H9 (cell line): ENCODE measurements around the gene AGPAT1. TPM values are rescaled to one million over a fixed set of nuclear protein-coding genes. Genes with fewer than 3 reads are reported as not detected.

Source experiments
- DNase-seq: peaks from one replicate; pipeline ENCODE4 v3.0.0-alpha.2; 2017
- H2AFZ ChIP-seq: one replicate; pipeline ENCODE4 v1.6.1; 2013; ENCODE audit warnings: mild to moderate bottlenecking, low read length, control low read depth, moderate library complexity
- H2AK5ac ChIP-seq: 2 replicates; pipeline ENCODE4 v1.6.1; 2013; ENCODE audit warnings: low read length, control low read depth, mixed read lengths; ENCODE audit not compliant: insufficient read length
- H2BK120ac ChIP-seq: one replicate; pipeline ENCODE4 v1.6.1; 2013; ENCODE audit warnings: low read depth, mild to moderate bottlenecking, low read length, control low read depth, inconsistent platforms; ENCODE audit not compliant: poor library complexity, severe bottlenecking
- H2BK12ac ChIP-seq: 2 replicates; pipeline ENCODE4 v1.6.1; 2013; ENCODE audit warnings: low read length, control low read depth, mixed read lengths, low read depth; ENCODE audit not compliant: insufficient read length
- H2BK15ac ChIP-seq: 2 replicates; pipeline ENCODE4 v1.6.1; 2013; ENCODE audit warnings: low read depth, low read length, control low read depth
- H2BK20ac ChIP-seq: one replicate; pipeline ENCODE4 v1.6.1; 2013; ENCODE audit warnings: low read depth, mild to moderate bottlenecking, low read length, control low read depth, inconsistent platforms; ENCODE audit not compliant: poor library complexity, severe bottlenecking
- H2BK5ac ChIP-seq: 2 replicates; pipeline ENCODE4 v1.6.1; 2013; ENCODE audit warnings: low read length, control low read depth, mixed read lengths; ENCODE audit not compliant: insufficient read length
- H3K14ac ChIP-seq: 2 replicates; pipeline ENCODE4 v1.6.1; 2013; ENCODE audit warnings: low read length, control low read depth; ENCODE audit not compliant: insufficient read depth
- H3K18ac ChIP-seq: 2 replicates; pipeline ENCODE4 v1.6.1; 2013; ENCODE audit warnings: low read depth, mild to moderate bottlenecking, mixed read lengths, low read length, control low read depth; ENCODE audit not compliant: insufficient read length
- H3K23ac ChIP-seq: 2 replicates; pipeline ENCODE4 v1.6.1; 2013; ENCODE audit warnings: low read length, control low read depth, mixed read lengths, low read depth; ENCODE audit not compliant: insufficient read length
- H3K23me2 ChIP-seq: 2 replicates; pipeline ENCODE4 v1.6.1; 2013; ENCODE audit warnings: low read depth, mild to moderate bottlenecking, mixed read lengths, low read length, control low read depth; ENCODE audit not compliant: insufficient read length, poor library complexity, severe bottlenecking
- H3K27ac ChIP-seq: 2 replicates; pipeline ENCODE4 v1.5.1; 2013; ENCODE audit warnings: low read length, control low read depth, mixed read lengths, low read depth; ENCODE audit not compliant: insufficient read length
- H3K27me3 ChIP-seq: 2 replicates; pipeline ENCODE4 v1.6.1; 2013; ENCODE audit warnings: low read length, control low read depth, inconsistent platforms; ENCODE audit not compliant: insufficient read depth
- H3K4ac ChIP-seq: 2 replicates; pipeline ENCODE4 v1.6.1; 2013; ENCODE audit warnings: low read depth, mild to moderate bottlenecking, control low read depth, inconsistent platforms, low read length, moderate library complexity
- H3K4me1 ChIP-seq: 2 replicates; pipeline ENCODE4 v1.6.1; 2013; ENCODE audit warnings: low read length, control low read depth, inconsistent platforms; ENCODE audit not compliant: insufficient read depth
- H3K4me2 ChIP-seq: 2 replicates; pipeline ENCODE4 v1.6.1; 2013; ENCODE audit warnings: low read length, control low read depth, mixed read lengths; ENCODE audit not compliant: insufficient read length, insufficient read depth
- H3K56ac ChIP-seq: 2 replicates; pipeline ENCODE4 v1.6.1; 2013; ENCODE audit warnings: low read depth, mild to moderate bottlenecking, mixed read lengths, low read length, control low read depth; ENCODE audit not compliant: insufficient read length
- H3K79me1 ChIP-seq: 2 replicates; pipeline ENCODE4 v1.6.1; 2013; ENCODE audit warnings: low read depth, mild to moderate bottlenecking, moderate library complexity, low read length, control low read depth, inconsistent platforms; ENCODE audit not compliant: insufficient read depth, poor library complexity, severe bottlenecking
- H3K79me2 ChIP-seq: 2 replicates; pipeline ENCODE4 v1.6.1; 2013; ENCODE audit warnings: low read length, control low read depth, inconsistent platforms; ENCODE audit not compliant: insufficient read depth
- H3K9ac ChIP-seq: 2 replicates; pipeline ENCODE4 v1.6.1; 2013; ENCODE audit warnings: low read length, control low read depth, mixed read lengths; ENCODE audit not compliant: insufficient read length; ENCODE audit errors: extremely low read depth
- H3K9me3 ChIP-seq: one replicate; pipeline ENCODE4 v1.6.1; 2013; ENCODE audit warnings: low read depth, low read length, inconsistent platforms; ENCODE audit not compliant: control insufficient read depth
- H3T11ph ChIP-seq: one replicate; pipeline ENCODE4 v1.6.1; 2013; ENCODE audit warnings: mild to moderate bottlenecking, low read length, control low read depth, inconsistent platforms
- H4K20me1 ChIP-seq: one replicate; pipeline ENCODE4 v1.6.1; 2013; ENCODE audit not compliant: control insufficient read depth, insufficient read length, insufficient read depth
- H4K5ac ChIP-seq: 2 replicates; pipeline ENCODE4 v1.6.1; 2013; ENCODE audit warnings: low read depth, mild to moderate bottlenecking, mixed read lengths, low read length, control low read depth; ENCODE audit not compliant: insufficient read length
- H4K8ac ChIP-seq: replicated peaks from 2 replicates; pipeline ENCODE4 v1.6.1; 2013; ENCODE audit warnings: low read length, control low read depth, mixed read lengths, low read depth; ENCODE audit not compliant: insufficient read length
- H4K91ac ChIP-seq: 2 replicates; pipeline ENCODE4 v1.6.1; 2013; ENCODE audit warnings: low read depth, mild to moderate bottlenecking, moderate library complexity, mixed read lengths, low read length, control low read depth; ENCODE audit not compliant: insufficient read length
- H3K27ac Mint-ChIP-seq, 3 experiments: 2 replicates in 2 of 3; 3 replicates in 1 of 3; pipeline ENCODE4 v1.8.0; 2020 to 2021; ENCODE audit warnings: mixed read lengths in 3 of 3, mild to moderate bottlenecking in 1 of 3, moderate library complexity in 1 of 3
- H3K27me3 Mint-ChIP-seq: 2 replicates; pipeline ENCODE4 v1.8.0; 2021; ENCODE audit warnings: low read depth, mild to moderate bottlenecking, moderate library complexity, mixed read lengths
- H3K36me3 Mint-ChIP-seq, 3 experiments: 2 replicates in 2 of 3; 3 replicates in 1 of 3; pipeline ENCODE4 v1.8.0; 2020 to 2021; ENCODE audit warnings: low read depth in 3 of 3, mixed read lengths in 3 of 3; ENCODE audit not compliant: insufficient read depth in 1 of 3
- H3K4me1 Mint-ChIP-seq, 2 experiments: 2 replicates each; pipeline ENCODE4 v1.8.0; 2020; ENCODE audit warnings: mixed read lengths in 2 of 2
- H3K4me3 Mint-ChIP-seq, 2 experiments: 2 replicates in 1 of 2; 3 replicates in 1 of 2; pipeline ENCODE4 v1.8.0; 2020 to 2021; ENCODE audit warnings: mild to moderate bottlenecking in 2 of 2, mixed read lengths in 2 of 2, moderate library complexity in 1 of 2
- H3K9me3 Mint-ChIP-seq, 2 experiments: 2 replicates in 1 of 2; 3 replicates in 1 of 2; pipeline ENCODE4 v1.8.0; 2020; ENCODE audit warnings: mild to moderate bottlenecking in 2 of 2, mixed read lengths in 2 of 2, moderate library complexity in 1 of 2
- WGBS: extraction: QIAGEN DNeasy Blood & Tissue Kit; methylation state at CpG from one replicate; pipeline ENCODE4 v1.1.7; 2013; ENCODE audit warnings: missing lambda C conversion rate, low lambda C conversion rate, mixed read lengths; ENCODE audit not compliant: insufficient read length; ENCODE audit errors: extremely low coverage; 5-methylcytosine and 5-hydroxymethylcytosine counted together
- total RNA-seq: library from RNA; stranded (reverse); gene quantifications from 2 replicates; pipeline ENCODE4 v1.2.1, GENCODE V29; 2021
- TF ChIP-seq, protein P1 (sequence below): fragments of 200-600 bp; sonication (generic); conservative IDR thresholded peaks from 3 replicates; pipeline ENCODE4 v1.8.0; 2021; ENCODE audit warnings: antibody characterized with exemption, mild to moderate bottlenecking

AGPAT1 gene
- total RNA-seq, 1 experiment from 2014 or later, result 89.5 TPM

DNA sequence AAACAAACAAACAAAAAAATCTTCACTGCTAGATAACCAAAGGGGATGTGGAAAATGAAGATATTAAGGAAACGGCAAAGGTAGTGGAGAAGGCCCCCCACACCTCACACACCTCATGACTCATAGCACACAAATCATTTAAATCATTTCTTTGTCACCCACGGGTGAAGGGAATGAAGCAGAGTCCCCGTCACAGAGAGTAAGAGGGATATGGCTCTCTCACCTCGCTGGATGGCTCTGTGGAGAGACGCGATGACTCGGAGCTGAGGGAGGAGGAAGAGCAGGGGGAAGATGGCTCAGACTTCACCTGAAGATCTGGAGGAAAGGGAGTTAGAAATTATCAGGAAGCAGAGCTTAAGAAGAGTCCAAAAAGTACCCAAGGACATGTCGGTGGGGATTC is 49.0 kb downstream of the AGPAT1 start:
- H2AK5ac ChIP-seq, result no peak overlapping the region
- Mint-ChIP-seq H3K27me3 (no peaks in the 10 kb centered on the region; the same call in 1 of the 2 replicates), H3K9me3 (no peaks in the 10 kb centered on the region), H3K4me1 (peaks cover 22 to 31% of the 10 kb centered on the region in 2 experiments), H3K4me3 (peak overlapping the region; percentile 99), H3K27ac (peak overlapping the region; percentile 99 to 100 (median 100); a peak in 5 of 7 replicates), H3K36me3 (peaks cover 11 to 40% (median 31%) of the 10 kb centered on the region in 3 experiments; a peak in 6 of 7 replicates)
- H3K4me2 ChIP-seq, result peak overlapping the region; percentile 93
- H3K56ac ChIP-seq, result no peak overlapping the region
- no peak overlapping the region for H2BK15ac ChIP-seq
- peak overlapping the region; percentile 33 for H4K8ac ChIP-seq
- no peak overlapping the region for H4K91ac ChIP-seq
- H3K9ac ChIP-seq, result peak overlapping the region; percentile 90
- H3T11ph ChIP-seq, result no peak overlapping the region
- DNase-seq, result no peak
- H2BK5ac ChIP-seq, result no peak overlapping the region
- no peaks in the 10 kb centered on the region for H3K79me2 ChIP-seq
- no peak overlapping the region for H2AFZ ChIP-seq
- WGBS, result no CpG with 5 or more reads among the region's 8 CpGs
- no peaks in the 10 kb centered on the region for H3K79me1 ChIP-seq
- no peaks in the 10 kb centered on the region for H3K4me1 ChIP-seq
- no peak overlapping the region for H4K5ac ChIP-seq
- H3K9me3 ChIP-seq, result no peaks in the 10 kb centered on the region
- H3K23me2 ChIP-seq, result peaks cover 3% of the 10 kb centered on the region
- no peak overlapping the region for H3K18ac ChIP-seq
- no peak overlapping the region for H2BK20ac ChIP-seq
- H2BK12ac ChIP-seq, result no peak overlapping the region
- H2BK120ac ChIP-seq, result no peak overlapping the region
- H3K4ac ChIP-seq, result no peak overlapping the region
- H3K27ac ChIP-seq, result no peak overlapping the region
- H3K14ac ChIP-seq, result no peak overlapping the region
- H3K23ac ChIP-seq, result no peak overlapping the region
- no peaks in the 10 kb centered on the region for H4K20me1 ChIP-seq
- TF ChIP-seq, protein P1, sequence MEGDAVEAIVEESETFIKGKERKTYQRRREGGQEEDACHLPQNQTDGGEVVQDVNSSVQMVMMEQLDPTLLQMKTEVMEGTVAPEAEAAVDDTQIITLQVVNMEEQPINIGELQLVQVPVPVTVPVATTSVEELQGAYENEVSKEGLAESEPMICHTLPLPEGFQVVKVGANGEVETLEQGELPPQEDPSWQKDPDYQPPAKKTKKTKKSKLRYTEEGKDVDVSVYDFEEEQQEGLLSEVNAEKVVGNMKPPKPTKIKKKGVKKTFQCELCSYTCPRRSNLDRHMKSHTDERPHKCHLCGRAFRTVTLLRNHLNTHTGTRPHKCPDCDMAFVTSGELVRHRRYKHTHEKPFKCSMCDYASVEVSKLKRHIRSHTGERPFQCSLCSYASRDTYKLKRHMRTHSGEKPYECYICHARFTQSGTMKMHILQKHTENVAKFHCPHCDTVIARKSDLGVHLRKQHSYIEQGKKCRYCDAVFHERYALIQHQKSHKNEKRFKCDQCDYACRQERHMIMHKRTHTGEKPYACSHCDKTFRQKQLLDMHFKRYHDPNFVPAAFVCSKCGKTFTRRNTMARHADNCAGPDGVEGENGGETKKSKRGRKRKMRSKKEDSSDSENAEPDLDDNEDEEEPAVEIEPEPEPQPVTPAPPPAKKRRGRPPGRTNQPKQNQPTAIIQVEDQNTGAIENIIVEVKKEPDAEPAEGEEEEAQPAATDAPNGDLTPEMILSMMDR, result no peak
- no peaks in the 10 kb centered on the region for H3K27me3 ChIP-seq
